ENCODE results near the gene GUK1.

GRCh38 chr1:228156941-228157728 is 17.1 kb downstream of the GUK1 start:
- no peak for TF ChIP-seq CTCF (IDR thresholded peaks at IDR 0.05)
- no peak for TF ChIP-seq POLR2A (IDR thresholded peaks at IDR 0.05)

Measured in Peyer's patch (tissue), 4 donors.